GM10847 (cell line): ENCODE results near the gene YWHAH.

Experiments
- POLR2A ChIP-seq: IDR thresholded peaks from 2 replicates; pipeline ENCODE4 v1.6.1; 2011; ENCODE audit not compliant: insufficient read length; ENCODE audit errors: extremely low read depth

The YWHAH gene

GRCh38 chr22:31915586-31915985, 28.7 kb upstream of the YWHAH start:
- no peak for TF ChIP-seq POLR2A

- no peak for TF ChIP-seq POLR2A
Measured at GRCh38 chr22:31917227-31917921, 27.0 kb upstream of the YWHAH start.

- no peak for TF ChIP-seq POLR2A
Measured at GRCh38 chr22:31919730-31920129, 24.6 kb upstream of the YWHAH start.

GRCh38 chr22:31920306-31920705, 24.0 kb upstream of the YWHAH start:
- no peak for TF ChIP-seq POLR2A

GRCh38 chr22:31921106-31921505, 23.2 kb upstream of the YWHAH start:
- no peak for TF ChIP-seq POLR2A

GRCh38 chr22:31922534-31922933, 21.8 kb upstream of the YWHAH start:
- no peak for TF ChIP-seq POLR2A

GRCh38 chr22:31923136-31923535, 21.2 kb upstream of the YWHAH start:
- no peak for TF ChIP-seq POLR2A

- TF ChIP-seq POLR2A: no peak
Measured at GRCh38 chr22:31923747-31924146, 20.6 kb upstream of the YWHAH start.

GRCh38 chr22:31925056-31925455, 19.3 kb upstream of the YWHAH start:
- no peak for TF ChIP-seq POLR2A

- TF ChIP-seq POLR2A: no peak
Measured at GRCh38 chr22:31926024-31926423, 18.3 kb upstream of the YWHAH start.

GRCh38 chr22:31926969-31927368, 17.4 kb upstream of the YWHAH start:
- no peak for TF ChIP-seq POLR2A

- no peak for TF ChIP-seq POLR2A
Measured at GRCh38 chr22:31927562-31927961, 16.8 kb upstream of the YWHAH start.

- no peak for TF ChIP-seq POLR2A
Measured at GRCh38 chr22:31929167-31929930, 15.0 kb upstream of the YWHAH start.

GRCh38 chr22:31932863-31933262, 11.5 kb upstream of the YWHAH start:
- no peak for TF ChIP-seq POLR2A

GRCh38 chr22:31933406-31933805, 10.9 kb upstream of the YWHAH start:
- TF ChIP-seq POLR2A: no peak

- no peak for TF ChIP-seq POLR2A
Measured at GRCh38 chr22:31933816-31934482, 10.4 kb upstream of the YWHAH start.
